ENCODE measurements around the gene NME9.

The NME9 gene

GRCh38 chr3:138281561-138281960 is 48.1 kb downstream of the NME9 start:
- DNase-seq (ENCODE audit: low read depth) = no peak

GRCh38 chr3:138271189-138271794 is 58.4 kb downstream of the NME9 start:
- DNase-seq (ENCODE audit: low read depth) = no peak

DNA sequence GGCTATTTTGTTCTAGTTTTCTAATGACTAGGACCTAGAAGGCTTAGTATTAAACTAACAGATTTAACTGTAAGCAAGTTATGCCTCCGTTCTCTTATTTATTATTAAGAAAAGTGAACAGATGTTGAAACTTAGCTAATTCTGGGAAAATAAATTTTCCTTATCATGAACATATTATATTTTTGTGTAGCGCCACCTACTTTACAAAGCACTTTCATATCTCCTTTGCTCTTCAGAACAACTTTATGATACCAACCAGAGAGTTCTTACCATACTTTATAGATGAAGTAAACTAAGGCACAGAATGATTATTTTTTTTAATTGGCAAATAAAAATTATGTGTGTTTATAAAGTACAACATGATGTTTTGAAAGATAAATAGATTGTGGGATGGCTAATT is 59.4 kb downstream of the NME9 start:
- no peak for DNase-seq (ENCODE audit: low read depth)

DNA sequence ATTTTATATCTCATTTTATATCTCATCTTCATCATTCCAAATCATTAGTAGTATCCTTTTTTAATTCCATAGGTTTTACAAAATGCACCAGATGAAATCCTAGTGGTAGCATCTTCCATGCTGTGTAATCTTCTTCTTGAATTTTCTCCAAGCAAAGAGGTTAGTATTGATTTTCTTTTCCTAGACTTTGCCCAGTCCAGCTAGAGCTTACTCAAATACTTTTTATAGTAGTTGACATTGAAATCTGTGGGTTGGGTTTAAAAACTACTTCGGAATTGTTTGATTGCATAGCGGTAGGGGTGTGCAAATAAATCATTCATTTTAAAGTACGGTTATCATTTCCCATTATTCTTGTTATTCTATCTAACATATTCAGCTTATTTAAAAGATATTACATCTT is 62.6 kb downstream of the NME9 start:
- no peak for DNase-seq (ENCODE audit: low read depth)

DNA sequence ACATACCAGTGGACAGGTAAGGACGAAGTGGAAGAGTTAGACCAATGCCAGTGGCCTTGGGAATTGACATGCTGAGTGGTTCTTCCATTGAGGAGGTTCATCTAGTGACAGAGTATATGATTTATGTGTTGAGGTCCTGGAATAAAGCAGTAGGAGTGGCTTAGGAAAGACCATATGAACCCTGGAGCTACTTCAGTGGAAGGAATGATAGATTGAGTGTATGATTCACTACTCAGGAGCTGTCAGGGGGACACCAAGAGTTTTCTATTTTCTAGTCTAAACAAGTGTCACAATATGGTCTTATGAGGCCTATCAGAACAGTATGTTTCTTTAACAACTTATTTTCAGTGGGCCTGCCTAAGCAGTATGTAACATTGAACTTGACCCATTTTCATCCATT is 63.9 kb downstream of the NME9 start:
- no peak for DNase-seq (ENCODE audit: low read depth)

DNA sequence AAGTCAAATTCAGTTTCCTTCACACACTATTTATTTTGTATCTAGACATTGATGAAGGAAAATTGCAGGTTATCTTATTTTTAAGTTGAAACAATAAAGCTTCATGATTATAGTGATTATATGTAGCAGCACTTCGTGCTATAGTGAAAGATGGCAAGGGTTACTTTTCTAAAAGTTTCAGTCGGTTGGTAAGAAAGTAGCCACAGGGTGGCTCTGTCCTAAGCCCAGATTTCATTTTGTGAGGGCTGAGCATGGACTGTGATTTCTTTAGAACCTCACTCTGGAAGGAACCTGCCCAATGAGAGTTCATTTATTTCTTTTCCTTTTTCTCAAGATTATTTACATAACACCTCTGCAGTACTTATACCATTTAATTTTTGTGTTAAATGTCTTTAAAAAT is 66.5 kb downstream of the NME9 start:
- no peak for DNase-seq (ENCODE audit: low read depth)

GRCh38 chr3:138260611-138261010 is 69.0 kb downstream of the NME9 start:
- no peak for DNase-seq (ENCODE audit: low read depth)

DNA sequence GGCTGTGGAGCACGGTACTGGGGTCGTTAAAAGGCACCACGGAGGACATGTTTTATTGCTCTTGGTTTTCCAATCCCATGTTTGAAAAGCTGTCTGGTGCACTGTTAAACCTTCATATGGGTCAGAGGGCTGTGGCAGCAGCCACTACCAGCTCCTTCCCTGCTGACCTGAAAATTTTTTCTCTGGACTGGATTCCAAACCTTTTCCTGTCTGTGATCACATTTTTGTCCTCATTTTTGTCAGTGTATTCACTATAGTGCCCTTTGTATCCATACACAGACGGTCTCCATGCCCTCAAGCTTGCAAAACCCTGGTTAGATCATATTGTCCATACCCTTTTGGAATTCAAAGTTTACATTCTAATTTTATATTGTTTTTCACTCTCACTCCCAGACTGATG is 70.5 kb downstream of the NME9 start:
- no peak for DNase-seq (ENCODE audit: low read depth)

- DNase-seq (ENCODE audit: low read depth) = no peak
These were observed 71.7 kb downstream of the NME9 start for GRCh38 chr3:138257986-138258385.

DNA sequence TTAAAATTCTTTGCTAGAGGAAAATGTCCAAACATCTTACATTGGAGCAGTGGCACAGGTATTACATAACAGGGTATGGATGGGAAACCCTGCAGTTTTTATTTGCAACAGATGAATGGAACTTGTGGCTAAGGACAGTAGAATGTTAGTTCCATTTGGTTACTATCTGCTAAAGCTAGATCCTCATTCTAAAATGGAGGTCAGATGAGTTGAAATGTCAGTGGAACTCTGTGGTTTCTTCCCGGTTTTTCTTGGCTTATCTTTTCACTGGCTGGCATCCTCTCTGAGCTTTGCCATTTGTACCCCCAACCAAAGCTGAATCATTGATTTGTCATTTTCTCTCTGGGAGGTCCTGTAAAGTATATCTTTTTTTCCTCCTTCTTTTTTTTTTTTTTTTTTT is 73.6 kb downstream of the NME9 start:
- DNase-seq (ENCODE audit: low read depth) = no peak

- DNase-seq (ENCODE audit: low read depth) = no peak
These were observed 75.4 kb downstream of the NME9 start for GRCh38 chr3:138254216-138254615.

GRCh38 chr3:138253609-138254008 is 76.0 kb downstream of the NME9 start:
- no peak for DNase-seq (ENCODE audit: low read depth)

Measured in stimulated activated CD8-positive, alpha-beta memory T cell treated with anti-CD3 and anti-CD28 coated beads, Interleukin-12 subunit alpha, Interleukin-12 subunit beta, amount 100 ng/mL, for 1 hour (primary cell).